B cell (primary cell): ENCODE results near the gene KRI1. TPM values are rescaled to one million over a fixed set of nuclear protein-coding genes. Genes with fewer than 3 reads are reported as not detected.
A peak's percentile ranks its signal among the peaks of the same experiment; 100 is the strongest.

Experiments
- ATAC-seq: fragments of 200-7000 bp; cut with Tn5 transposase; one replicate; pipeline ENCODE4 v1.10.0; 2021; ENCODE audit warnings: low read depth, mild to moderate bottlenecking, moderate number of reproducible peaks, moderate library complexity
- CTCF ChIA-PET: fragments of 350-600 bp; sonication (Branson Sonifier 250); formaldehyde crosslinking; loops from one replicate; lab custom pipeline; 2021; ENCODE audit warnings: antibody characterized with exemption, inconsistent platforms; lab: Charles Lee
- POLR2A ChIA-PET: fragments of 350-600 bp; sonication (Branson Sonifier 250); formaldehyde crosslinking; loops from one replicate; lab custom pipeline; 2021; ENCODE audit warnings: antibody characterized with exemption; lab: Charles Lee
- DNase-seq: peaks from one replicate; pipeline ENCODE4 v3.0.0; 2013
- H2AFZ ChIP-seq: 2 replicates; pipeline ENCODE4 v1.6.1; 2012; ENCODE audit warnings: mild to moderate bottlenecking, low read depth, low read length; ENCODE audit not compliant: insufficient read depth, poor library complexity, severe bottlenecking
- H3K27ac ChIP-seq, 2 donors: 1 replicate in 1 of 2; 2 replicates in 1 of 2; pipeline ENCODE4 v1.5.1; 2012 to 2013; ENCODE audit warnings: low read length in 2 of 2, mild to moderate bottlenecking in 2 of 2, moderate library complexity in 1 of 2
- H3K27me3 ChIP-seq, 4 experiments: fragments of 200-600 bp in 1 of 4; sonication (generic) in 1 of 4; replicated peaks in 1 of 4; 1 replicate in 2 of 4; 2 replicates in 2 of 4; pipeline versions ENCODE4 v1.6.1 to v1.7.0; 2013 to 2016; ENCODE audit warnings: low read length in 3 of 4, mild to moderate bottlenecking in 2 of 4, mixed read lengths in 1 of 4, moderate library complexity in 1 of 4; ENCODE audit not compliant: insufficient read depth in 4 of 4, control insufficient read depth in 3 of 4; ENCODE audit errors: control extremely low read depth in 1 of 4
- H3K36me3 ChIP-seq, 2 experiments: replicated peaks in 1 of 2; 1 replicate in 1 of 2; 2 replicates in 1 of 2; pipeline versions ENCODE4 v1.6.1 to v1.7.1; 2013; ENCODE audit warnings: low read length in 1 of 2; ENCODE audit not compliant: insufficient read depth in 2 of 2, control insufficient read depth in 1 of 2; ENCODE audit errors: control extremely low read depth in 1 of 2, extremely low read depth in 1 of 2
- H3K4me1 ChIP-seq, 2 donors: fragments of 200-600 bp in 1 of 2; sonication (generic) in 1 of 2; 1 replicate in 1 of 2; 2 replicates in 1 of 2; pipeline versions ENCODE4 v1.5.1 to v1.6.1; 2013 to 2017; ENCODE audit warnings: low read length in 2 of 2; ENCODE audit not compliant: control insufficient read depth in 2 of 2, insufficient read depth in 2 of 2
- H3K4me2 ChIP-seq: replicated peaks from 2 replicates; pipeline ENCODE3; 2012; ENCODE audit warnings: mild to moderate bottlenecking, low read depth, low read length; ENCODE audit not compliant: poor library complexity, severe bottlenecking
- H3K4me3 ChIP-seq, 5 experiments: fragments of 200-600 bp in 1 of 5; sonication (generic) in 1 of 5; 1 replicate in 3 of 5; 2 replicates in 2 of 5; pipeline versions ENCODE4 v1.5.1 to v1.7.0; 2011 to 2016; ENCODE audit warnings: low read length in 4 of 5, mild to moderate bottlenecking in 4 of 5, low read depth in 2 of 5, control low read depth in 1 of 5, moderate library complexity in 1 of 5; ENCODE audit not compliant: insufficient read depth in 1 of 5; ENCODE audit errors: control extremely low read depth in 1 of 5, extremely low read depth in 1 of 5
- H3K79me2 ChIP-seq: fragments of 200-600 bp; sonication (generic); one replicate; pipeline ENCODE4 v1.6.0; 2016; ENCODE audit warnings: low read length; ENCODE audit not compliant: control insufficient read depth, insufficient read depth
- H3K9ac ChIP-seq: fragments of 200-600 bp; sonication (generic); 2 replicates; pipeline ENCODE4 v1.6.1; 2017; ENCODE audit warnings: mild to moderate bottlenecking, low read length, moderate library complexity
- H3K9me3 ChIP-seq, 3 donors: one replicate each; pipeline versions ENCODE4 v1.6.1 to v1.7.1; 2013; ENCODE audit warnings: low read length in 2 of 3; ENCODE audit not compliant: control insufficient read depth in 2 of 3, insufficient read depth in 1 of 3; ENCODE audit errors: control extremely low read depth in 1 of 3
- H4K20me1 ChIP-seq: 2 replicates; pipeline ENCODE4 v1.6.0; 2012; ENCODE audit warnings: mild to moderate bottlenecking, low read length; ENCODE audit not compliant: insufficient read depth, control insufficient read depth, poor library complexity, severe bottlenecking
- H3K27ac Mint-ChIP-seq: one replicate; pipeline ENCODE4 v1.8.0; 2021; ENCODE audit warnings: mixed read lengths
- H3K27me3 Mint-ChIP-seq: one replicate; pipeline ENCODE4 v1.8.0; 2021; ENCODE audit warnings: mixed read lengths
- H3K4me1 Mint-ChIP-seq: one replicate; pipeline ENCODE4 v1.8.0; 2021; ENCODE audit warnings: mixed read lengths
- H3K4me3 Mint-ChIP-seq: one replicate; pipeline ENCODE4 v1.8.0; 2021; ENCODE audit warnings: mixed read lengths
- H3K9me3 Mint-ChIP-seq: one replicate; pipeline ENCODE4 v1.8.0; 2022; ENCODE audit warnings: mixed read lengths; ENCODE audit not compliant: insufficient read depth
- CTCF ChIP-seq: fragments of 200-600 bp; IDR thresholded peaks from one replicate; pipeline ENCODE4 v1.8.0; 2022; ENCODE audit warnings: antibody characterized with exemption, mild to moderate bottlenecking
- EZH2 ChIP-seq: IDR thresholded peaks from 2 replicates; pipeline ENCODE4 v1.6.1; 2012; ENCODE audit warnings: borderline replicate concordance, low read depth, mild to moderate bottlenecking, moderate library complexity, low read length; ENCODE audit not compliant: insufficient read depth, poor library complexity, severe bottlenecking
- WGBS: methylation state at CpG from one replicate; pipeline ENCODE4 v1.1.5; 2013; ENCODE audit warnings: missing lambda C conversion rate; ENCODE audit not compliant: insufficient coverage; 5-methylcytosine and 5-hydroxymethylcytosine counted together
- intact Hi-C: fragments of 100-400 bp; cut with micrococcal nuclease; formaldehyde crosslinking; loops from one replicate; pipeline ENCODE4 v1.10.0; 2022
- polyA plus RNA-seq: library from polyadenylated mRNA; depleted of rRNA; stranded (reverse); fragments of >200 nt; gene quantifications from 2 replicates; pipeline ENCODE4 v1.2.3, GENCODE V29; 2012
- total RNA-seq, 2 donors: library from RNA; stranded (reverse); fragments of 120-200 nt in 1 of 2; gene quantifications; 1 replicate in 1 of 2; 2 replicates in 1 of 2; pipeline versions ENCODE4 v1.2.3 to v1.2.4, GENCODE V29; 2013 to 2022

The KRI1 gene
- total and polyA plus RNA-seq, 2 donors (not counting 1 experiment from before 2014, with no cell fraction given) = 46.7 to 62.8 TPM

GRCh38 chr19:10508036-10508435 lies 57.8 kb downstream of the KRI1 start:
- no peak overlapping the region for H3K27ac Mint-ChIP-seq
- H3K9me3 ChIP-seq = no peaks in the 10 kb centered on the region
- no peak overlapping the region for H3K4me3 Mint-ChIP-seq
- H2AFZ ChIP-seq = no peak overlapping the region
- intact Hi-C loops = loop anchor here (5.0 kb wide), 1 partner anchor 34 kb away; the partner anchor contains the start of gene ATG4D
- TF ChIP-seq EZH2 (no peak), CTCF (no peak)
- H3K4me3 ChIP-seq = no peak overlapping the region
- no peaks in the 10 kb centered on the region for H4K20me1 ChIP-seq
- H3K79me2 ChIP-seq = no peaks in the 10 kb centered on the region
- no peak overlapping the region for H3K9ac ChIP-seq
- no peak for DNase-seq
- H3K9me3 Mint-ChIP-seq = no peaks in the 10 kb centered on the region
- ChIA-PET CTCF (interaction anchor here (0.6 to 1.9 kb wide), 10 partner anchors 9 to 230 kb away, joined by 3 to 4 read pairs (median 3); partner anchors contain the start of gene S1PR5), POLR2A (no interaction called here)
- peaks cover 4 to 15% of the 10 kb centered on the region in 2 donors for H3K4me1 ChIP-seq
- 97% methylated on average over 12 of the region's 16 CpGs for WGBS
- peaks cover 0 to 20% (median 6%) of the 10 kb centered on the region in 4 experiments for H3K27me3 ChIP-seq
- H3K27ac ChIP-seq = no peak overlapping the region
- H3K27me3 Mint-ChIP-seq = peaks cover 3% of the 10 kb centered on the region
- ATAC-seq = no peak
- no peak overlapping the region for H3K4me2 ChIP-seq
- peaks cover 6% of the 10 kb centered on the region for H3K4me1 Mint-ChIP-seq
- no peaks in the 10 kb centered on the region for H3K36me3 ChIP-seq

GRCh38 chr19:10505583-10506229 lies 60.1 kb downstream of the KRI1 start:
- no peak overlapping the region for H3K9ac ChIP-seq
- H3K9me3 ChIP-seq = no peaks in the 10 kb centered on the region
- peak overlapping the region; percentile 41 for H3K4me3 Mint-ChIP-seq
- peaks cover 0 to 5% (median 2%) of the 10 kb centered on the region in 4 experiments for H3K27me3 ChIP-seq
- DNase-seq (peak; percentile 79), ATAC-seq (peak; percentile 22)
- no peaks in the 10 kb centered on the region for H3K9me3 Mint-ChIP-seq
- H3K4me1 ChIP-seq = peaks cover 10 to 24% of the 10 kb centered on the region in 2 donors
- no peaks in the 10 kb centered on the region for H3K36me3 ChIP-seq
- no peaks in the 10 kb centered on the region for H3K27me3 Mint-ChIP-seq
- POLR2A ChIA-PET = no interaction called here
- H3K4me1 Mint-ChIP-seq = peaks cover 13% of the 10 kb centered on the region
- H3K27ac Mint-ChIP-seq = peak overlapping the region; percentile 74
- H3K79me2 ChIP-seq = peaks cover 7% of the 10 kb centered on the region
- H2AFZ ChIP-seq = no peak overlapping the region
- intact Hi-C loops = loop anchor here (5.0 kb wide), 1 partner anchor 37 kb away; the partner anchor contains the start of gene ATG4D
- TF ChIP-seq CTCF = peak; percentile 81
- TF ChIP-seq EZH2 = no peak
- no peaks in the 10 kb centered on the region for H4K20me1 ChIP-seq
- 4% methylated on average over 11 of the region's 17 CpGs for WGBS
- peak overlapping the region; percentile 25 for H3K4me2 ChIP-seq
- H3K27ac ChIP-seq = no peak overlapping the region
- H3K4me3 ChIP-seq = no peak overlapping the region
- CTCF ChIA-PET = interaction anchor here (0.5 to 1.7 kb wide), 16 partner anchors 11 to 334 kb away, joined by 3 to 7 read pairs (median 3); partner anchors contain the start of gene S1PR5
